PC-9 (cell line): ENCODE data around the gene UNC5B.

ENCODE experiments used
- CTCF ChIP-seq: fragments of 200-600 bp; sonication (generic); conservative IDR thresholded peaks from 2 replicates; pipeline ENCODE4 v1.6.1; 2017; ENCODE audit warnings: mixed run types, antibody characterized with exemption, mild to moderate bottlenecking, moderate library complexity
- EZH2 ChIP-seq: fragments of 200-600 bp; sonication (generic); IDR thresholded peaks from 2 replicates; pipeline ENCODE4 v1.8.0; 2017; ENCODE audit warnings: antibody characterized with exemption, low read depth

GRCh38 chr10:71316786-71317160, 104.4 kb downstream of the UNC5B start:
- no peak for TF ChIP-seq CTCF
- no peak for TF ChIP-seq EZH2
